DMS 273 (cell line): ENCODE data around the gene CORO6.

ENCODE experiments used
- DNase-seq: peaks from one replicate; lab custom pipeline; 2025; ENCODE audit not compliant: unreplicated experiment; lab: John Stamatoyannopoulos, UW

CORO6 gene

GRCh38 chr17:29591737-29592608 lies 30.7 kb downstream of the CORO6 start:
- DNase-seq: peak; percentile 98

GRCh38 chr17:29591146-29591736 lies 31.5 kb downstream of the CORO6 start:
- peak; percentile 94 for DNase-seq

GRCh38 chr17:29590411-29591145 lies 32.1 kb downstream of the CORO6 start:
- peak; percentile 93 for DNase-seq

GRCh38 chr17:29589524-29590410 lies 32.9 kb downstream of the CORO6 start, which contains the start of gene GIT1:
TSS of gene GIT1 (minus strand) at chr17:29589648. CDS start at chr17:29589378, 270 bp downstream.
- peak; percentile 96 for DNase-seq

GRCh38 chr17:29588562-29589411 lies 33.9 kb downstream of the CORO6 start:
- peak; percentile 80 for DNase-seq

GRCh38 chr17:29588017-29588561 lies 34.6 kb downstream of the CORO6 start:
- no peak for DNase-seq

- DNase-seq: no peak
These were observed 35.1 kb downstream of the CORO6 start for GRCh38 chr17:29587591-29587990.

- no peak for DNase-seq
These were observed 35.8 kb downstream of the CORO6 start for GRCh38 chr17:29586676-29587469.

GRCh38 chr17:29585080-29585751 lies 37.5 kb downstream of the CORO6 start:
- DNase-seq: no peak

GRCh38 chr17:29584452-29585079 lies 38.1 kb downstream of the CORO6 start:
- no peak for DNase-seq

GRCh38 chr17:29583324-29584248 lies 39.1 kb downstream of the CORO6 start:
- peak; percentile 76 for DNase-seq

- peak; percentile 79 for DNase-seq
These were observed 39.9 kb downstream of the CORO6 start for GRCh38 chr17:29582772-29583171.

- peak; percentile 88 for DNase-seq
These were observed 40.4 kb downstream of the CORO6 start for GRCh38 chr17:29582254-29582765.

GRCh38 chr17:29581583-29582253 lies 41.0 kb downstream of the CORO6 start:
- DNase-seq: peak; percentile 74

GRCh38 chr17:29579866-29580771 lies 42.6 kb downstream of the CORO6 start:
- peak; percentile 96 for DNase-seq
